ENCODE results near the gene GIMAP5. TPM values are rescaled to one million over a fixed set of nuclear protein-coding genes. Genes with fewer than 3 reads are reported as not detected.

Gene GIMAP5
- polyA plus RNA-seq, 1 donor: 7.7 TPM

GRCh38 chr7:150735596-150736358 is 1.4 kb upstream of the GIMAP5 start:
- DNase-seq (ENCODE audit: low read depth): no peak

- DNase-seq (ENCODE audit: low read depth): no peak
Measured at GRCh38 chr7:150736864-150737263, 354 bp upstream of the GIMAP5 start.

- no peak for DNase-seq (ENCODE audit: low read depth)
Measured at GRCh38 chr7:150738092-150738491, 874 bp downstream of the GIMAP5 start.

- DNase-seq (ENCODE audit: low read depth): no peak
Measured at GRCh38 chr7:150738591-150739001, 1.4 kb downstream of the GIMAP5 start.

DNA sequence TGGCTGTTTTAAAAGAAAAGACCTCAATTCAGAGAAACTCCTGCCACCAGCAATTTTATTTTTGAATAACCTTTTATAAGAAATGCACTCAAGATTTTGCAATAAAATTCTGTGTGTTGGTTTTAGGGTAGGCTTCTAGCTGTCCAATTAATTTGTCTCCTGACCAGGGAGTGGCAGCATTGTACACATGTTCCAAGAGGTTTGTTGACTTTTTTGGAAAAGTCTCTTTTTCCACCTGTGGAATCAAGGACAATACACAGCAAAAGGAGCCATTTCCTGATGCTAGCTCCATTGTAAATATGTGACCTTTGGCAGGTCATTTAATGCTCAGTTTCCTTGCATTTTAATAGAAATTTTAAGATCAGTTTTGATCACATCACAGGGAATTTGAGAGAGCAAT is 1.8 kb downstream of the GIMAP5 start:
- DNase-seq (ENCODE audit: low read depth): no peak

GRCh38 chr7:150740053-150740452 is 2.8 kb downstream of the GIMAP5 start:
- no peak for DNase-seq (ENCODE audit: low read depth)

- no peak for DNase-seq (ENCODE audit: low read depth)
Measured at GRCh38 chr7:150742286-150742968, 5.2 kb downstream of the GIMAP5 start.

GRCh38 chr7:150744041-150744656 is 6.9 kb downstream of the GIMAP5 start:
- no peak for DNase-seq (ENCODE audit: low read depth)

DNA sequence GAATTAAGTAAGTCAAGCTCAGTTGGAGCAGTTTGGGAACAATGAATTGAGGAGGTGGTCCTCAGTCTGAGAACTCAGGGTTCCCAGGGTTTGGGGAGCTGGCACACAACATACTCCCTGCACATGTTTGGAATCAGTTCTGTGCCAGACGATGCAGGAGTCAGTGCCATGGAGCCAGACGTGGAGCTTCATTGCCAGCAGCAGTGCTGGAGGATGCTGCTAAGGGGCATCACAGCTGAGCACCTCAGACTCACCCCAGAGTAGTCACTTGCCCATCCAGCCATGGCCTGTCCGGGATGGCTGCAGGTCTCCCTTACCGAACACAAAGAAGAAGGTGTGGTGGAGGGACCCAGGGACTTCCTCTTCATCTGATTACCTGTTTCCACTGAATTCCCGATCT is 7.9 kb downstream of the GIMAP5 start:
- no peak for DNase-seq (ENCODE audit: low read depth)

DNA sequence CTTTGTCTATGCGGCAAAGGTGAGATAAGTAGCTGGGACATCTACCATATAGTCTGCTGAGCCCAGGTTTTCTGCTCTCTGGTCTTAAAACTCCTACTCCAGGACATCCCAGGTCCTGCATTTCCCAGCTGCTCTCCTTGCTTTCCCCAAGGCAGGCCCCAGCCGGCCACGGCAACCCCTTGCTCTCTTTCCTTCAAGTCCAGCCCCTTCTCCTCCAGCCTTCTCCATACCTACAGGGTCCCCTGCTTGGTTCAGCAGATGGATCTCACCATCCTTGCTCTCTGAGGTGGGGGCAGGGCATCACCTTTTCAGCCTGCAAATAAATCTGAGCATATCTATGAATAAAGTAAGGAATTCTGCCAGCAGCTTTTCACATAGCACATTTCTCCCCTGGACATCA is 8.7 kb downstream of the GIMAP5 start:
- DNase-seq (ENCODE audit: low read depth): no peak

- DNase-seq (ENCODE audit: low read depth): no peak
Measured at GRCh38 chr7:150746921-150747320, 9.7 kb downstream of the GIMAP5 start.

DNA sequence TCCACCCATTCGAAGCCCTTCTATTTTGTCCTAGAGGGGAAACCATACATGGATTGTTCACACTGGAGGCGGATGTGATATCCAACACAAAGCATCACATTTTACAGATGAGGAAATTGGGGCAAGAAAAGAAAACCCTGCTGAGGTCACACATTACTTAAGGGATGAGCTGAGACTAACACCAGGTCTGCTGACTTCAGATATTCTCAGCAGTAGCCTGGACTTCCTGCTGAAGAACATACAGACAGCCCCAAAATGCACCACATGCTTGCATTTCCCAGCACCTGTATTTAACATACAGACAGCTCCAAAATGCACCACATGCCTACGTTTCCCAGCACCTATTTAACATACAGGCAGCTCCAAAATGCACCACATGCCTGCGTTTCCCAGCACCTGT is 11.2 kb downstream of the GIMAP5 start:
- DNase-seq (ENCODE audit: low read depth): no peak

DNA sequence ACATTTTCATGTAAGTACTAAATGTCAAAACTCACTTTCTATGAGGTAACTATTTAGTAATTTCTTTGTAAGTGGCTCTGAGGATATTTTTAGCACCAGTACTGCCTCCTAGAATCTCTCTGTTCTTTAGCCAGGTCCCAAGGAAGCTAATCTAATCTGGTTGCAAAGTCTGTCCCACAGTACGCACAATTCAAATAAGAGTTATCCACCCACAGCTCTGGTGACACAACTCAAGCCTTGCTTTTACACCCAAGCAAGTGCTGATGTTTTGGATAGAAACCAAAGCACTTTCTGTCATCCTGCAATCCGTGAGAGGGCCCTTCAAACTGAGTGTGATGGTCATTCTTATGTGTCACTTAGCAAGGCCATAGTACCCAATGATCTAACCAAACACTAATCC is 14.5 kb downstream of the GIMAP5 start:
- DNase-seq (ENCODE audit: low read depth): no peak

DNA sequence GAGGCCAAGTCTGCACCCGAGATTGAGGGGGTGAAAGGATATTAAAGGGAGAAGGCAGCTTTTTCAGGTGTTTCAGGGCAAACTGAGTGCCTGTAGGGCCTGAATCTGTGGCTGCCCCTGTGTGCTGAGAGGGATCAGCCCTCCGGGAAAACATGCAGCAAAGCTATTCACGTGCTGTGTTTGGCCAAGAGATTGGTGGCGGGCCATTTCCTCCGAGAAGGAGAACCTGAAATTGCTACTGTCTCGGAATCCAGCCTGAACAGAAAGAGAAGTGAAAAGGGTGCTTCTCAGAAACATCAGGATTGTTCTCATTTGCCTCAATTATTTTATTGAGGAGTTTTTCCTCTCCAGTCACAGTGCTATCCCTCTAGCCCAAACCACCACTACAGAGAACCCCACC is 16.0 kb downstream of the GIMAP5 start:
- DNase-seq (ENCODE audit: low read depth): no peak

DNA sequence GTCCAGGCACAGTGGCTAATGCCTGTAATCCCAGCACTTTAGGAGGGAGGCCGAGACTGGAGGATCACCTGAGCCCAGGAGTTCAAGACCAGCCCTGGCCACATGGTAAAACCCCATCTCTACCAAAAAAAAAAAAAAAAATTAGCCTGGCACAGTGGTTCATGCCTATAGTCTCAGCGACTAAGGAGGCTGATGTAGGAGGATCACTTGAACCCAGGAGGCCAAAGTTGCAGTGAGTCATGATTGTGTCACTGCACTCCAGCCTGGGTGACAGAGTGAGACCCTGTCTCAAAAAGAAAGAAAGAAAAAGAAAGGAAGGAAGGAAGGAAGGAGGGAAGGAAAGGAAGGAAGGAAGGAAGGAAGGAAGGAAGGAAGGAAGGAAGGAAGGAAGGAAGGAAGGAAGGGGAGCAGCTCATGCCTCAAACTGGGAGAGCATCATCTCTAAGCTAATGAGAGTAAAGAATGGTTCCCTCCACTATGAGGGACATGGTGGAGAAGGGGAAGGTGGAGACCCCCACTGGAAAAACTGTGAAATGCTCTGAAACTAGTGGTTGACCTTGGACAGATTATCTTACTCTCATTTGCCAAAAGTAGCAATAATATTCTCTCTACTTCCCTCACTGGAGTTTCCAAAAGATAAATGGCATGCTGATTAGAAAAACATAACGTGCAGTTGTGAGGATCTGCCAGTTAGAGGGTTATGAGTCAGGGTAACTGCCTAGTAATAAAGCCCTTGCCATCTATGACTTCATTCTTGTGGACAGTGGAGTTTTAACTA is 16.8 kb downstream of the GIMAP5 start:
- DNase-seq (ENCODE audit: low read depth): no peak

DNA sequence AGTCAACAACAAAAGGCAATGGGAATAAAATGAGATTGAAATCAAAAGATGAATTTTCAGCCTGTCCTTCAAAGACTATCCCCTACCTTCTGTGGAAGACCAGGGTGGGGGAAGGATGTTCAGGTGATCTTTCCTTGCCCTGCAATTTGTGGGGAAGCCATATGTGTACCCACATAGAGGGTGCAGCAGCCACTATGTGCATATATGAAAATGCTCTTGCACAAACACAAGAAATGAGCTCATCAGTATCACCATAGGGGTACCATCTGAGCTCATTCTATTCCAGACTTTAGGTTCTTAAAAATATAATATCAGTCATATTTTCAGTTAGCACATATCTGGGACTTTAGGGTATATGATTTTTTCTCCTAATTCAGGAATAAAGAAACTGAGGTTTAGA is 17.7 kb downstream of the GIMAP5 start:
- no peak for DNase-seq (ENCODE audit: low read depth)

GRCh38 chr7:150755473-150756099 is 18.4 kb downstream of the GIMAP5 start:
- no peak for DNase-seq (ENCODE audit: low read depth)

DNA sequence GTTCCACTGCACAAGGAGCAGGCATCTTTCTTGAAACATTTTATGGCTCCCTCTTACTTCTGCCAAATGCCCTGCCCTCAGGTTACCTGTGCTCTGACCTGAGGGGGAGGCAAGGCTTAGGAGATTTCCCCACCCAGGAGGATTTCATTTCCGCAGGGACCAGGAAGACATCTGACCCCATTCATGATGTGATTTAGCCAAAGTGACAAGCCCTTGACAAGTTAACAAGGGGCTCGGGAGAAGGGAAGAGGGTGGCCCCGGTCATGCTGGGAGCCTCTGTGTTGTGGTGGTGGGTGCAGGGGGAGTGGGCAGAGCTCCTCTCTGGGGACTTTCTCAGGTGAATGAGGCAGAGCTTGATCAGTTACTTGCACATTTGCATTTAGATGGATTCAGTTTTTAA is 18.9 kb downstream of the GIMAP5 start:
- DNase-seq (ENCODE audit: low read depth): no peak

- no peak for DNase-seq (ENCODE audit: low read depth)
Measured at GRCh38 chr7:150756858-150757257, 19.6 kb downstream of the GIMAP5 start.

GRCh38 chr7:150759479-150759878 is 22.3 kb downstream of the GIMAP5 start:
- no peak for DNase-seq (ENCODE audit: low read depth)

DNA sequence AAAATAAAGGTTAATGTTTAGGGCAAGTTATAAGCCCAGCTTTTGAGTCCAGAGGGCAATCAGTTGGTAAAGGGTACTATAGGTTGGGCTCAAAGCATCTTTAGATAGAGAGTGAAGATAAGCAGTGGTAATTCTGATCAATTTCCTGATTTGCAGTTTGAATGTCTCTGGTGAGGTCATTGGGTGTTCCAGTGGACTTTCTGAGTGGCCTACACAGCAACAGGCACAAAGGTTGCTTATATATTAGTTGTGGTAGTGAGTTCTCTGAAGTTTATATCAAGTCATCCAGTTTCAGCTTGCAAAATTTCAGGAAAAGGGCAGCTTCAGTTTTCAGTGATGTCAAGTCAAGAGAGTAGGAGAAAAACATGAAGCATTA is 29.1 kb downstream of the GIMAP5 start:
- no peak for DNase-seq (ENCODE audit: low read depth)

DNA sequence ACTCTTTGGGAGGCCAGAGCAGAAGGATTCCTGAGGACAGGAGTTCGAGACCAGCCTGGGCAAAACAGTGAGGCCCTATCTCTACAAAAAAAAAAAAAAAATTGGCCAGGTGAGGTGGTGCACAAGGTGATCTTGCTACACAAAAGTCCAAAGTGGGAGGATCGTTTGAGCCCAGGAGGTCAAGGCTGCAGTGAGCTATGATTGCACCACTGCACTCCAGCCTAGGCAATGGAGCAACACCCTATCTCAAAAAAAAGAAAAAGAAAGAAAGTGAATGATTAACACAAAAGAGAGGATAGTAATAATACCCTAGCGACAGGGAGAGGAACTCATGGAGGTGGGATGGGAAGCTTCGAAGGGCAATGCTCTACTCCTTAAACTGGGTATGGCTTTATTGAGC is 32.5 kb downstream of the GIMAP5 start:
- no peak for DNase-seq (ENCODE audit: low read depth)
